HG03354 (cell line): ENCODE results near the gene SLC7A9.

Experiments used
- ATAC-seq: cut with Tn5 transposase; IDR thresholded peaks from one replicate; pipeline ENCODE4 v1.9.1; 2021; ENCODE audit warnings: mild to moderate bottlenecking; ENCODE audit not compliant: unreplicated experiment, poor library complexity, severe bottlenecking

The SLC7A9 gene

GRCh38 chr19:32830231-32831014 lies 39.1 kb downstream of the SLC7A9 start:
- ATAC-seq: no peak

- no peak for ATAC-seq
Observed at GRCh38 chr19:32829345-32829896, 40.1 kb downstream of the SLC7A9 start.

GRCh38 chr19:32828643-32829344 lies 40.8 kb downstream of the SLC7A9 start:
- ATAC-seq: no peak

- ATAC-seq: no peak
Observed at GRCh38 chr19:32828139-32828538, 41.4 kb downstream of the SLC7A9 start.

GRCh38 chr19:32824916-32825608 lies 44.5 kb downstream of the SLC7A9 start:
- ATAC-seq: no peak

- no peak for ATAC-seq
Observed at GRCh38 chr19:32824191-32824751, 45.3 kb downstream of the SLC7A9 start.

GRCh38 chr19:32823747-32824102 lies 45.8 kb downstream of the SLC7A9 start:
- no peak for ATAC-seq

GRCh38 chr19:32822916-32823746 lies 46.4 kb downstream of the SLC7A9 start:
- ATAC-seq: no peak

- ATAC-seq: no peak
Observed at GRCh38 chr19:32819419-32820400, 49.9 kb downstream of the SLC7A9 start.

GRCh38 chr19:32818536-32818935 lies 51.0 kb downstream of the SLC7A9 start:
- ATAC-seq: no peak

- no peak for ATAC-seq
Observed at GRCh38 chr19:32817569-32818476, 51.7 kb downstream of the SLC7A9 start.

GRCh38 chr19:32816555-32817099 lies 52.9 kb downstream of the SLC7A9 start:
- ATAC-seq: no peak

GRCh38 chr19:32814624-32815023 lies 54.9 kb downstream of the SLC7A9 start:
- no peak for ATAC-seq

GRCh38 chr19:32813862-32814425 lies 55.6 kb downstream of the SLC7A9 start:
- ATAC-seq: no peak

- ATAC-seq: no peak
Observed at GRCh38 chr19:32812571-32812970, 57.0 kb downstream of the SLC7A9 start.

- ATAC-seq: no peak
Observed at GRCh38 chr19:32812036-32812435, 57.5 kb downstream of the SLC7A9 start.

- no peak for ATAC-seq
Observed at GRCh38 chr19:32811151-32811550, 58.4 kb downstream of the SLC7A9 start.
